Right atrium auricular region (tissue), 2 donors: ENCODE data around the gene DOC2B. TPM values are rescaled to one million over a fixed set of nuclear protein-coding genes. Genes with fewer than 3 reads are reported as not detected.

ENCODE experiments used
- DNase-seq: peaks from one replicate; pipeline ENCODE4 v3.0.0-alpha.2; 2019; ENCODE audit warnings: low spot score
- H3K27ac ChIP-seq, 2 donors: fragments of 200-600 bp; sonication (generic); 1 replicate in 1 of 2; 2 replicates in 1 of 2; pipeline ENCODE4 v1.5.1; 2016 to 2019
- H3K27me3 ChIP-seq, 2 donors: fragments of 200-600 bp; sonication (generic); one replicate each; pipeline versions ENCODE4 v1.5.1 to v1.6.0; 2017 to 2019
- H3K36me3 ChIP-seq: fragments of 200-600 bp; sonication (generic); one replicate; pipeline ENCODE4 v1.5.1; 2016
- H3K4me1 ChIP-seq, 2 donors: fragments of 200-600 bp; sonication (generic); one replicate each; pipeline versions ENCODE4 v1.5.1 to v1.6.0; 2017 to 2019
- H3K4me3 ChIP-seq, 2 donors: fragments of 200-600 bp; sonication (generic); 1 replicate in 1 of 2; 2 replicates in 1 of 2; pipeline ENCODE4 v1.5.1; 2017 to 2019; ENCODE audit warnings: mild to moderate bottlenecking in 1 of 2, moderate library complexity in 1 of 2
- H3K9me3 ChIP-seq, 2 donors: fragments of 200-600 bp; sonication (generic); one replicate each; pipeline ENCODE4 v1.5.1; 2019
- CTCF ChIP-seq, 2 donors: fragments of 200-600 bp; sonication (generic); IDR thresholded peaks; one replicate each; pipeline ENCODE4 v1.5.1; 2019; ENCODE audit warnings: antibody characterized with exemption in 2 of 2
- total RNA-seq, 2 donors: library from RNA; depleted of rRNA; stranded (reverse); fragments of >200 nt; gene quantifications; one replicate each; pipeline ENCODE4 v1.1.0, GENCODE V29; 2016

DOC2B gene
- total RNA-seq, 2 donors from 2014 or later = 2.4 to 2.6 TPM

GRCh38 chr17:185445-186138 is 4.1 kb upstream of the DOC2B start:
- no peak overlapping the region for H3K27ac ChIP-seq
- no peak for DNase-seq
- H3K4me3 ChIP-seq = no peak overlapping the region
- no peaks in the 10 kb centered on the region for H3K36me3 ChIP-seq
- no peaks in the 10 kb centered on the region for H3K9me3 ChIP-seq
- no peaks in the 10 kb centered on the region for H3K27me3 ChIP-seq
- H3K4me1 ChIP-seq = peaks cover 0 to 15% of the 10 kb centered on the region in 2 donors
- no peak for TF ChIP-seq CTCF (IDR thresholded peaks at IDR 0.05)

- TF ChIP-seq CTCF (IDR thresholded peaks at IDR 0.05) = no peak
- no peaks in the 10 kb centered on the region for H3K27me3 ChIP-seq
- no peaks in the 10 kb centered on the region for H3K9me3 ChIP-seq
- no peak for DNase-seq
- no peaks in the 10 kb centered on the region for H3K36me3 ChIP-seq
- H3K27ac ChIP-seq = no peak overlapping the region
- H3K4me3 ChIP-seq = no peak overlapping the region
- peaks cover 0 to 35% of the 10 kb centered on the region in 2 donors for H3K4me1 ChIP-seq
Measured at GRCh38 chr17:183021-183420, 1.6 kb upstream of the DOC2B start.

GRCh38 chr17:182050-182751 is 751 bp upstream of the DOC2B start:
- DNase-seq = no peak
- Histone ChIP-seq H3K4me3 (peak overlapping the region; percentile 20 to 44), H3K27ac (no peak overlapping the region), H3K9me3 (no peaks in the 10 kb centered on the region), H3K27me3 (no peaks in the 10 kb centered on the region), H3K36me3 (no peaks in the 10 kb centered on the region), H3K4me1 (peaks cover 0 to 35% of the 10 kb centered on the region in 2 donors)
- no peak for TF ChIP-seq CTCF (IDR thresholded peaks at IDR 0.05)

GRCh38 chr17:180381-181244 is 837 bp downstream of the DOC2B start:
- H3K9me3 ChIP-seq = no peaks in the 10 kb centered on the region
- H3K4me1 ChIP-seq = peaks cover 0 to 35% of the 10 kb centered on the region in 2 donors
- H3K27me3 ChIP-seq = no peaks in the 10 kb centered on the region

More at GRCh38 chr17:180381-181244, 837 bp downstream of the DOC2B start:
- Histone ChIP-seq H3K27ac (peak overlapping the region; percentile 51 to 75), H3K36me3 (no peaks in the 10 kb centered on the region), H3K4me3 (peak overlapping the region; percentile 37 to 58)
- DNase-seq = no peak
- no peak for TF ChIP-seq CTCF (IDR thresholded peaks at IDR 0.05)
